Brain microvascular endothelial cell (primary cell): ENCODE results near the gene TEX38.
"Not testable (repeated sequence)": the region's sequence is repeated elsewhere in the genome, so short reads cannot be mapped to it uniquely, and the experiment has no call there.

Source experiments
- DNase-seq: peaks from one replicate; pipeline ENCODE4 v3.0.0-alpha.2; 2020
- H3K27ac ChIP-seq: fragments of 250-450 bp; sonication (Bioruptor Pico); 2 replicates; pipeline ENCODE4 v1.5.1; 2020; ENCODE audit warnings: mild to moderate bottlenecking, moderate library complexity
- H3K27me3 ChIP-seq: fragments of 250-450 bp; sonication (Bioruptor Pico); replicated peaks from 2 replicates; pipeline ENCODE4 v1.5.1; 2020; ENCODE audit warnings: mild to moderate bottlenecking
- H3K36me3 ChIP-seq: fragments of 250-450 bp; sonication (Bioruptor Pico); replicated peaks from 2 replicates; pipeline ENCODE4 v1.5.1; 2020; ENCODE audit warnings: mild to moderate bottlenecking
- H3K4me3 ChIP-seq: 2 replicates; pipeline ENCODE4 v1.5.1; 2011; ENCODE audit warnings: low read depth, mild to moderate bottlenecking, control low read depth, low read length, moderate library complexity
- in situ Hi-C: cut with HindIII; loops from 2 replicates; pipeline ENCODE4 v1.10.0; 2017; ENCODE audit warnings: low sequenced_read_pairs, low pct_ligation_motif_present
- TF ChIP-seq, protein P1 (sequence below): IDR thresholded peaks from 2 replicates; pipeline ENCODE4 v1.5.1; 2011; ENCODE audit warnings: low read depth, mild to moderate bottlenecking, moderate library complexity, low read length, control low read depth, inconsistent platforms; ENCODE audit errors: missing control alignments

TEX38 gene

DNA sequence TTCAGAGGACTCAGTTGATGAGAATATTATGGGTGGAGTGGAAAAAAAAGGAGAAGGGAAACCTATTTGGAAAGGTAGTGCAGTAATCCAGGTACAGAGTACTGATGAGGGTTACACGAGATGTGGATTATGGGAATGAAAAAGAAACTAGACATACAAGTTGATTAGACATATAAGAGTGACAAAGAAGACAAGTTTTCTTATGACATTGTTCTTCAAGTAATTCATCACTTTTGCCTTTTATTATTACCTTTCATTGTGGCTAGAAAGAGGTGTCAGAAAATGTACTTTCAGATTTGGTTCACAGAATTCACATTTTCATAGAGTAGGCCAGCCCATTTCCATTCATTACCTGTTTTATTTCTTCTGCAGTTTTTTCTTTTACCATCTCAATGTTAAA, 13.9 kb upstream of the TEX38 start:
- TF ChIP-seq, protein P1, sequence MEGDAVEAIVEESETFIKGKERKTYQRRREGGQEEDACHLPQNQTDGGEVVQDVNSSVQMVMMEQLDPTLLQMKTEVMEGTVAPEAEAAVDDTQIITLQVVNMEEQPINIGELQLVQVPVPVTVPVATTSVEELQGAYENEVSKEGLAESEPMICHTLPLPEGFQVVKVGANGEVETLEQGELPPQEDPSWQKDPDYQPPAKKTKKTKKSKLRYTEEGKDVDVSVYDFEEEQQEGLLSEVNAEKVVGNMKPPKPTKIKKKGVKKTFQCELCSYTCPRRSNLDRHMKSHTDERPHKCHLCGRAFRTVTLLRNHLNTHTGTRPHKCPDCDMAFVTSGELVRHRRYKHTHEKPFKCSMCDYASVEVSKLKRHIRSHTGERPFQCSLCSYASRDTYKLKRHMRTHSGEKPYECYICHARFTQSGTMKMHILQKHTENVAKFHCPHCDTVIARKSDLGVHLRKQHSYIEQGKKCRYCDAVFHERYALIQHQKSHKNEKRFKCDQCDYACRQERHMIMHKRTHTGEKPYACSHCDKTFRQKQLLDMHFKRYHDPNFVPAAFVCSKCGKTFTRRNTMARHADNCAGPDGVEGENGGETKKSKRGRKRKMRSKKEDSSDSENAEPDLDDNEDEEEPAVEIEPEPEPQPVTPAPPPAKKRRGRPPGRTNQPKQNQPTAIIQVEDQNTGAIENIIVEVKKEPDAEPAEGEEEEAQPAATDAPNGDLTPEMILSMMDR = no peak
- H3K27ac ChIP-seq = no peak overlapping the region
- H3K36me3 ChIP-seq = peaks cover 10% of the 10 kb centered on the region
- DNase-seq = no peak
- in situ Hi-C loops = no loop called here
- H3K27me3 ChIP-seq = no peaks in the 10 kb centered on the region
- H3K4me3 ChIP-seq = no peak overlapping the region

DNA sequence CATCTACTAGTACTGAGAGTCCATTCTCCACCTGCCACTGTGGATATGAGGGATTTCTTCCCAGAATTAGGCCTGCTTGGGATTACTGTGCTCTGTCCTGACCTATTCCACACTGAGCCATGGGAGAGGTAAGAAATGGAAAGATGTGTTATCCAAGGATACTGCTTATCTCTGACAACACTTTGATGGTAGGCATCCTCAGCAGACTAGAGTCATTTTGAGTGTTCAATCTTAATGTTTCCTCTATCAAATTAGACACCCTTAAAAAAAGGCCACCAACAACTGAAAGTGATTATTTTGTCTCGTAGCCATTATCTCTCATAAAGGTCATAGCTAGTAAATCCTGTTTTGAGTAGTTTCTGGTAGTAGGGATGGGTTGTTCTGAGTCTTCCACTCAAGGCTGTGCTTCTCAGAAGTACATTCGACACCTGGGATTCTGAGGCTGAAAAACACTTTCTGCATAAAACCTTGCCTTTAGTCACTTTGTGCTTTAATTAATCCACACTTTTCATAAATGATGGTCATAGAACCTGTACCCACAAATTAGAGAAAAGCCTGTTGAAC, 12.3 kb upstream of the TEX38 start:
- Histone ChIP-seq H3K4me3 (no peak overlapping the region), H3K36me3 (peaks cover 10% of the 10 kb centered on the region), H3K27ac (no peak overlapping the region), H3K27me3 (no peaks in the 10 kb centered on the region)
- in situ Hi-C loops = no loop called here
- DNase-seq = no peak
- TF ChIP-seq, protein P1 = no peak

DNA sequence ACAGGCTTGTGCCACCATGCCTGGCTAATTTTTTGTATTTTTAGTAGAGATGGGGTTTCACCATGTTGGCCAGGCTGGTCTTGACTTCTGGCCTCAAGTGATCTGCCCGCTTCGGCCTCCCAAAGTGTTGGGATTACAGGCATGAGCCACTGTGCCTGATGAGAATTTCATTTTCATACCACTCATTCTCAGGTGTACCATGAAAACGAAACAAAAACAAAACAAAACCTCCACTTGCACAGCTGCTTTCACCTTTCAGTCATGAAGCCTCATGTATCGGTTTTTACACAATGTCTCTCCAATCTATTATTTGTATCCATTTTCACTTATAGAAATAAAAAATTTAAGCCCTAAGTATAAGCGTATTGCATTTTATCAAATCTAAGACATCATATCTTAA, 11.5 kb upstream of the TEX38 start:
- H3K36me3 ChIP-seq, H3K27ac ChIP-seq, H3K27me3 ChIP-seq, H3K4me3 ChIP-seq, in situ Hi-C loops, DNase-seq: not testable (repeated sequence)

DNA sequence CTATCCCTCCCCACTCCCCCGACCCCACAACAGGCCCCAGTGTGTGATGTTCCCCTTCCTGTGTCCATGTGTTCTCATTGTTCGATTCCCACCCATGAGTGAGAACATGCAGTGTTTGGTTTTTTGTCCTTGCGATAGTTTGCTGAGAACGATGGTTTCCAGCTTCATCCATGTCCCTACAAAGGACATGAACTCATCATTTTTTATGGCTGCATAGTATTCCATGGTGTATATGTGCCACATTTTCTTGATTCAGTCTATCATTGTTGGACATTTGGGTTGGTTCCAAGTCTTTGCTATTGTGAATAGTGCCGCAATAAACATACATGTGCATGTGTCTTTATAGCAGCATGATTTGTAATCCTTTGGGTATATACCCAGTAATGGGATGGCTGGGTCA, 8.7 kb upstream of the TEX38 start:
- H3K27me3 ChIP-seq, in situ Hi-C loops, H3K36me3 ChIP-seq, H3K4me3 ChIP-seq, H3K27ac ChIP-seq, DNase-seq: not testable (repeated sequence)

DNA sequence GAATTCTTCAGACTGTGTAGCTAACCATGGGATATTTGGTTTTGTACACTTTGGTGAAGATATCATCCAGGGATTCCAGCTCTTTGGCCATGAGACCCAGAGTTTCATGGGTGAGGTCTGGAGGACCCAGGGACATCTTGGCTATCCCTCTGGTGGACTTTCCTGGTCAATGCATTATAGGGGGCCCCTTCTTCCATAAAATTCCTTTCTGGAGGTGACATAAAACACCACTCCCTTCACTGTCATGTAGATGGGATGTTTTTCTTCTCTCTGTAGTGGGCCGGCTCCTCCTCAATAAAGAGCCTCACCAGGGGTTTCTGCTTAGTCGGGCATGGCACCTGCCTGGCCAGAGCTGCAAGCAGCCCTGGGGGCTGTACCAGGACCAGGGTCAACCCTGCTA, 5.7 kb upstream of the TEX38 start:
- no peak overlapping the region for H3K27ac ChIP-seq
- no peak for DNase-seq
- no peaks in the 10 kb centered on the region for H3K36me3 ChIP-seq
- TF ChIP-seq, protein P1 = no peak
- H3K4me3 ChIP-seq = no peak overlapping the region
- no peaks in the 10 kb centered on the region for H3K27me3 ChIP-seq
- in situ Hi-C loops = no loop called here

DNA sequence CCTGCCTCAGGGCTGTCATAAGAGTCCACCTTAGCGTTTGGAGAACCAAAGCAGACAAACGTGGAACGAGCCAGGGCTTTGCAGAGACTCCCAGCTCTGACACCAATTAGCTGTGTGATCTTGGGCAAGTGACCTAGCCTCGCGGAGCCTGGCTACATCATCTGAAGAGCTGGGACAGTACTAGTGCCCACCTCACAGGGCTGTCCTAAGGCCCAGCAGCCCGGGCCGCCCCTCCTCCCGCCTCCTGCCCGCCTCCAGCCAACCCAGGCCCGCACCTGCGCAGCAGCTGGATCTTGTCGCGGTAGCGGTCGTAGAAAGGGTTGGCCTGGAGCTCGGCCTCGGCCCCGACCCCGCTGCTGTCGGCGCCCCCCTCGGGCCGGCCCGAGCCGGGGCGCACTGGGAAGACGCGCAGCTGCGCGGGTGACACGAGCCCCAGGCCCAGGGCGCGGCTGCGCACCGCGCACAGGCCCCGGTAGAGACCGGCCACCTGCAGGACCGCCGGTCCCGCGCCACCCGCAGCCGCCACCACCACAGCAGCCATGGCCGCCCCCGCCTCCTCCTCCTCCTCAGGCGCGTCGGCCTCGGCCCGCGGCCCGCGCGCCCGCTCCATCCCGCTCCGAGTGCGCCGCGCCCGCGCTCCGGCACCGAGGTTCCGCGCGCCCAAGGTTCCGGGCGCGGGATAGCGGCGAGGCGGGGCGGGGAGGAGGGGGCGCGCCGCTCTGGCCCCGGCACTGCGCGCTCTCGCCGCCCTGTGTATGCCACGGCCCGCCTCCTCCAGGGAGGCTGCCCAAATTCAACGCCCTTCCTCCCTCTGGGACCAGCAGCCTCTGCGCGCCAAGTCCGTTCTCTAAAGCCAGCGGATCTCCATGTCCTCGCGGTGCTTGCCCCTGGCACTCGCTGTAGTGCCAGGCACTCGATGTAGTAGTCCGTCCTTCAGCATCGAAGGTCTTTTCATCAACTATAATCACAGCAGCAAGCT, 3.6 kb upstream of the TEX38 start, which contains the start of gene ATPAF1:
TSS of gene ATPAF1 (minus strand) at position 583 of the 979 bp plus-strand sequence. CDS start at position 541, 42 bp downstream.
- in situ Hi-C loops = no loop called here
- TF ChIP-seq, protein P1 = no peak
- Histone ChIP-seq H3K4me3 (peak within 1 kb of the TSS; percentile 68), H3K27me3 (no peaks in the 10 kb centered on the region), H3K27ac (no peak within 1 kb of the TSS), H3K36me3 (no peaks in the 10 kb centered on the region)
- peak; percentile 43 for DNase-seq
